HepG2 (cell line): ENCODE data around the gene C10orf143. TPM values are rescaled to one million over a fixed set of nuclear protein-coding genes. Genes with fewer than 3 reads are reported as not detected.

ENCODE experiments used
- ATAC-seq: fragments of 200-7000 bp; cut with Tn5 transposase; 3 replicates; pipeline ENCODE4 v1.9.1; 2020; ENCODE audit warnings: mild to moderate bottlenecking, moderate library complexity
- BruUV-seq: library from RNA; stranded (reverse); fragments of 400-500 nt; replicated peaks from 2 replicates; lab custom pipeline; 2021; lab: Mats Ljungman, UMichigan
- CTCF ChIA-PET: fragments of 300-600 bp; formaldehyde crosslinking; extraction: SDS; loops from one replicate; lab custom pipeline; 2021; ENCODE audit warnings: low total read pairs, inconsistent platforms, low intra/inter-chr PET ratio; lab: Yijun Ruan, JAX
- POLR2A ChIA-PET: fragments of 350-600 bp; sonication (Branson Sonifier 250); formaldehyde crosslinking; loops from one replicate; lab custom pipeline; 2020; ENCODE audit warnings: antibody characterized with exemption, inconsistent platforms; lab: Yijun Ruan, JAX
- DNase-seq: peaks from one replicate; pipeline ENCODE4 v3.0.0-alpha.2; 2015; ENCODE audit warnings: low spot score
- FAIRE-seq: peaks from 3 replicates; lab custom pipeline; 2011; peaks lifted over from hg19 to GRCh38; lab: Jason Lieb, UNC
- H2AFZ ChIP-seq: one replicate; pipeline ENCODE4 v1.6.1; 2011; ENCODE audit warnings: low read length, inconsistent platforms
- H3K27ac ChIP-seq: fragments of 300-600 bp; 3 replicates; pipeline ENCODE4 v1.8.0; 2011; ENCODE audit warnings: mixed run types, mild to moderate bottlenecking, mixed read lengths, low read length, inconsistent platforms; ENCODE audit not compliant: insufficient read depth; ENCODE audit errors: extremely low read length
- H3K27me3 ChIP-seq, 2 experiments: fragments of 200-600 bp in 1 of 2; 2 replicates in 1 of 2; 3 replicates in 1 of 2; pipeline versions ENCODE4 v1.6.0 to v1.8.0; 2011; ENCODE audit warnings: low read length in 2 of 2, mild to moderate bottlenecking in 2 of 2, moderate library complexity in 2 of 2, inconsistent platforms in 1 of 2; ENCODE audit not compliant: insufficient read depth in 2 of 2, control insufficient read depth in 1 of 2
- H3K36me3 ChIP-seq, 2 experiments: fragments of 200-600 bp in 1 of 2; replicated peaks in 1 of 2; 2 replicates in 1 of 2; 3 replicates in 1 of 2; pipeline versions ENCODE4 v1.5.1 to v1.8.0; 2011; ENCODE audit warnings: low read length in 2 of 2, inconsistent platforms in 1 of 2; ENCODE audit not compliant: insufficient read depth in 2 of 2, control insufficient read depth in 1 of 2
- H3K4me1 ChIP-seq: 2 replicates; pipeline ENCODE4 v1.5.1; 2012; ENCODE audit warnings: low read length, inconsistent platforms; ENCODE audit not compliant: insufficient read depth
- H3K4me2 ChIP-seq: 2 replicates; pipeline ENCODE4 v1.6.0; 2011; ENCODE audit warnings: low read depth, low read length, inconsistent platforms
- H3K4me3 ChIP-seq, 3 experiments: fragments of 200-600 bp in 1 of 3; sonication (generic), shearing (Covaris generic) in 1 of 3; replicated peaks in 1 of 3; 2 replicates each; pipeline ENCODE4 v1.5.1; 2011 to 2016; ENCODE audit warnings: low read length in 3 of 3, inconsistent platforms in 2 of 3, low read depth in 2 of 3, mild to moderate bottlenecking in 2 of 3, control low read depth in 1 of 3, mixed read lengths in 1 of 3; ENCODE audit not compliant: insufficient read depth in 1 of 3
- H3K79me2 ChIP-seq: one replicate; pipeline ENCODE4 v1.6.1; 2011; ENCODE audit warnings: low read length, inconsistent platforms; ENCODE audit not compliant: insufficient read depth
- H3K9ac ChIP-seq: 2 replicates; pipeline ENCODE4 v1.6.0; 2011; ENCODE audit warnings: mild to moderate bottlenecking, low read depth, low read length, inconsistent platforms; ENCODE audit not compliant: insufficient read depth
- H3K9me3 ChIP-seq: 2 replicates; pipeline ENCODE4 v1.5.1; 2012; ENCODE audit warnings: mild to moderate bottlenecking, low read length
- H4K20me1 ChIP-seq: 2 replicates; pipeline ENCODE4 v1.6.0; 2011; ENCODE audit warnings: inconsistent platforms, mild to moderate bottlenecking, low read length, moderate library complexity; ENCODE audit not compliant: insufficient read depth
- CAMTA2 ChIP-seq: sonication (generic); formaldehyde crosslinking; IDR thresholded peaks from 2 replicates; pipeline ENCODE4 v1.4.0; 2020; ENCODE audit warnings: mild to moderate bottlenecking, missing genetic modification reagents, borderline replicate concordance
- CTCF ChIP-seq: sonication (generic); formaldehyde crosslinking; IDR thresholded peaks from 2 replicates; pipeline ENCODE4 v1.5.0; 2020; ENCODE audit warnings: mild to moderate bottlenecking, missing genetic modification reagents, moderate library complexity
- DR1 ChIP-seq: sonication (generic); formaldehyde crosslinking; IDR thresholded peaks from 2 replicates; pipeline ENCODE4 v1.8.0; 2021; ENCODE audit warnings: mild to moderate bottlenecking, missing genetic modification reagents, inconsistent platforms
- NR0B2 ChIP-seq: sonication (generic); formaldehyde crosslinking; IDR thresholded peaks from 2 replicates; pipeline ENCODE4 v1.4.0; 2020; ENCODE audit warnings: mild to moderate bottlenecking, missing genetic modification reagents
- THAP8 ChIP-seq: sonication (generic); formaldehyde crosslinking; IDR thresholded peaks from 2 replicates; pipeline ENCODE4 v1.5.1; 2020; ENCODE audit warnings: missing genetic modification reagents, mild to moderate bottlenecking, borderline replicate concordance
- ZNF720 ChIP-seq: sonication (generic); formaldehyde crosslinking; IDR thresholded peaks from 2 replicates; pipeline ENCODE4 v1.4.0; 2020; ENCODE audit warnings: missing genetic modification reagents
- WGBS: methylation state at CpG from one replicate; pipeline ENCODE4 v1.1.6; 2017; ENCODE audit warnings: low lambda C conversion rate; 5-methylcytosine and 5-hydroxymethylcytosine counted together
- in situ Hi-C: cut with HindIII; loops from 2 replicates; pipeline ENCODE4 v1.10.0; 2017; ENCODE audit warnings: low pct_unique_long_range_greater_than_20kb; ENCODE audit not compliant: extremely low pct_ligation_motif_present
- intact Hi-C: fragments of 100-400 bp; cut with micrococcal nuclease; formaldehyde crosslinking; loops from one replicate; pipeline ENCODE4 v1.10.0; 2022; ENCODE audit not compliant: unreplicated experiment
- polyA plus RNA-seq, 8 experiments: library from polyadenylated mRNA; depleted of rRNA in 3 of 8; stranded (reverse) in 7 of 8; unstranded in 1 of 8; fragments of >200 nt; fragmentation: Illumina TruSeq in 4 of 8; extraction: Trizol in 4 of 8; gene quantifications; 2 replicates each; pipeline versions ENCODE4 v1.2.1 to v1.2.3, GENCODE V29; 2011 to 2016; ENCODE audit warnings: low read depth in 4 of 8, missing spikeins in 1 of 8, mixed read lengths in 1 of 8; ENCODE audit not compliant: insufficient read depth in 1 of 8
- total RNA-seq, 5 experiments: library from RNA; depleted of rRNA; stranded (reverse); fragments of >200 nt; fragmentation: Illumina TruSeq; extraction: Trizol; gene quantifications; 2 replicates each; pipeline ENCODE4 v1.2.3, GENCODE V29; 2016; ENCODE audit warnings: low read depth in 1 of 5

The C10orf143 gene
- total and polyA plus RNA-seq, 2 of the 13 experiments (the other 11 are each of a cell fraction or from before 2014, with no cell fraction given): 0.21 to 0.91 TPM

- no TSS peak for BruUV-seq
- Histone ChIP-seq H3K27ac (no peak overlapping the region), H3K27me3 (peaks cover 19 to 66% of the 10 kb centered on the region in 2 experiments), H3K4me3 (no peak overlapping the region)
- ChIA-PET POLR2A (no interaction called here), CTCF (no interaction called here)
- in situ Hi-C loops: no loop called here
- no peak for ATAC-seq
- no peak for DNase-seq
- TF ChIP-seq CTCF (CRISPR knock-in tag): no peak
- no peak for TF ChIP-seq THAP8 (CRISPR knock-in tag)
- TF ChIP-seq NR0B2 (CRISPR knock-in tag): no peak
- no peak for TF ChIP-seq ZNF720 (CRISPR knock-in tag)
- TF ChIP-seq CAMTA2 (CRISPR knock-in tag): no peak
- TF ChIP-seq DR1 (CRISPR knock-in tag): no peak
- TF ChIP-seq, all 625 proteins: peak for 0
- no peak overlapping the region for H2AFZ ChIP-seq
- no peaks in the 10 kb centered on the region for H3K4me1 ChIP-seq
- no peak for FAIRE-seq
- intact Hi-C loops: no loop called here
- WGBS: 3% methylated on average over 16 of the region's 28 CpGs
- H3K36me3 ChIP-seq: no peaks in the 10 kb centered on the region
- no peak overlapping the region for H3K4me2 ChIP-seq
- H3K9me3 ChIP-seq: no peaks in the 10 kb centered on the region
- no peaks in the 10 kb centered on the region for H3K79me2 ChIP-seq
- H4K20me1 ChIP-seq: no peaks in the 10 kb centered on the region
- no peak overlapping the region for H3K9ac ChIP-seq
Observed at GRCh38 chr10:130022511-130023299, 87.9 kb downstream of the C10orf143 start.
